HepG2 (cell line): Measurements from ENCODE around the gene XXYLT1. TPM values are rescaled to one million over a fixed set of nuclear protein-coding genes. Genes with fewer than 3 reads are reported as not detected.

ENCODE experiments used
- FOXC1 ChIP-seq: sonication (generic); formaldehyde crosslinking; IDR thresholded peaks from 2 replicates; pipeline ENCODE4 v1.8.0; 2022; ENCODE audit warnings: mild to moderate bottlenecking, missing genetic modification reagents, borderline replicate concordance
- FOXO1 ChIP-seq: sonication (generic); formaldehyde crosslinking; IDR thresholded peaks from 2 replicates; pipeline ENCODE4 v1.4.0; 2020; ENCODE audit warnings: missing genetic modification reagents
- GATAD2A ChIP-seq: IDR thresholded peaks from 2 replicates; pipeline ENCODE4 v1.6.1; 2016
- HDAC2 ChIP-seq: sonication (generic); formaldehyde crosslinking; IDR thresholded peaks from 2 replicates; pipeline ENCODE4 v1.4.0; 2020; ENCODE audit warnings: missing genetic modification reagents
- HNF1B ChIP-seq: sonication (generic); formaldehyde crosslinking; IDR thresholded peaks from 2 replicates; pipeline ENCODE4 v1.5.1; 2020; ENCODE audit warnings: mild to moderate bottlenecking, moderate library complexity, missing genetic modification reagents
- PITX1 ChIP-seq: sonication (generic); formaldehyde crosslinking; IDR thresholded peaks from 2 replicates; pipeline ENCODE4 v1.5.1; 2020; ENCODE audit warnings: mild to moderate bottlenecking, missing genetic modification reagents
- REST ChIP-seq, 2 experiments: IDR thresholded peaks; 2 replicates each; pipeline ENCODE4 v1.6.1; 2011 to 2012; ENCODE audit warnings: low read length in 2 of 2, borderline replicate concordance in 1 of 2, low read depth in 1 of 2, mild to moderate bottlenecking in 1 of 2, moderate library complexity in 1 of 2
- SKIL ChIP-seq: sonication (generic); formaldehyde crosslinking; IDR thresholded peaks from 2 replicates; pipeline ENCODE4 v1.8.0; 2022; ENCODE audit warnings: missing genetic modification reagents, mild to moderate bottlenecking, moderate library complexity, borderline replicate concordance
- SOX5 ChIP-seq: IDR thresholded peaks from 2 replicates; pipeline ENCODE4 v1.6.1; 2016; ENCODE audit warnings: borderline replicate concordance
- TBL1XR1 ChIP-seq: fragments of 150-350 bp; IDR thresholded peaks from 2 replicates; pipeline ENCODE4 v1.6.1; 2014; ENCODE audit warnings: borderline replicate concordance, low read length; ENCODE audit not compliant: partially characterized antibody
- TCF12 ChIP-seq, 2 experiments: fragments of 450-650 bp in 1 of 2; sonication (generic) in 1 of 2; formaldehyde crosslinking in 1 of 2; IDR thresholded peaks; 2 replicates each; pipeline versions ENCODE4 v1.6.1 to v1.8.0; 2017 to 2022; ENCODE audit warnings: antibody characterized with exemption in 1 of 2, mild to moderate bottlenecking in 1 of 2, missing genetic modification reagents in 1 of 2, moderate library complexity in 1 of 2
- TFAP4 ChIP-seq: sonication (generic); IDR thresholded peaks from 2 replicates; pipeline ENCODE4 v1.6.1; 2016; ENCODE audit warnings: low read depth, borderline replicate concordance
- TFE3 ChIP-seq: IDR thresholded peaks from 2 replicates; pipeline ENCODE4 v1.6.1; 2016
- ZGPAT ChIP-seq: IDR thresholded peaks from 2 replicates; pipeline ENCODE4 v1.6.1; 2016; ENCODE audit warnings: mild to moderate bottlenecking
- ZNF10 ChIP-seq: sonication (generic); formaldehyde crosslinking; IDR thresholded peaks from 2 replicates; pipeline ENCODE4 v1.4.0; 2020; ENCODE audit warnings: mild to moderate bottlenecking, low read depth, missing genetic modification reagents, borderline replicate concordance
- ZNF33A ChIP-seq: sonication (generic); formaldehyde crosslinking; IDR thresholded peaks from 2 replicates; pipeline ENCODE4 v1.5.1; 2020; ENCODE audit warnings: missing genetic modification reagents, mild to moderate bottlenecking, moderate library complexity, borderline replicate concordance
- ZNF709 ChIP-seq: sonication (generic); formaldehyde crosslinking; IDR thresholded peaks from 2 replicates; pipeline ENCODE4 v1.5.0; 2020; ENCODE audit warnings: mild to moderate bottlenecking, missing genetic modification reagents
- polyA plus RNA-seq, 8 experiments: library from polyadenylated mRNA; depleted of rRNA in 3 of 8; stranded (reverse) in 7 of 8; unstranded in 1 of 8; fragments of >200 nt; fragmentation: Illumina TruSeq in 4 of 8; extraction: Trizol in 4 of 8; gene quantifications; 2 replicates each; pipeline versions ENCODE4 v1.2.1 to v1.2.3, GENCODE V29; 2011 to 2016; ENCODE audit warnings: low read depth in 4 of 8, missing spikeins in 1 of 8, mixed read lengths in 1 of 8; ENCODE audit not compliant: insufficient read depth in 1 of 8
- total RNA-seq, 5 experiments: library from RNA; depleted of rRNA; stranded (reverse); fragments of >200 nt; fragmentation: Illumina TruSeq; extraction: Trizol; gene quantifications; 2 replicates each; pipeline ENCODE4 v1.2.3, GENCODE V29; 2016; ENCODE audit warnings: low read depth in 1 of 5

XXYLT1 gene
- total and polyA plus RNA-seq, 2 of the 13 experiments (the other 11 are each of a cell fraction or from before 2014, with no cell fraction given) = 17.7 to 19.0 TPM

- TF ChIP-seq HNF1B (CRISPR knock-in tag) (peak; percentile 51; the same call in 1 of the 2 replicates), TFAP4 (peak; percentile 56; the same call in 1 of the 2 replicates), SKIL (CRISPR knock-in tag) (peak; percentile 94), ZGPAT (CRISPR knock-in tag) (peak; percentile 42; the same call in 1 of the 2 replicates), REST (IDR thresholded peaks at IDR 0.05; ENCODE audit: borderline replicate concordance in 1 of 2, low read depth in 1 of 2, low read length in 2 of 2) (peak in 1 of 2 experiments; percentile 77; a peak in 1 of 4 replicates), HDAC2 (peak; percentile 78), ZNF709 (CRISPR knock-in tag) (no peak), TFE3 (CRISPR knock-in tag) (peak; percentile 34; the same call in 1 of the 2 replicates), FOXO1 (CRISPR knock-in tag) (peak; percentile 9; the same call in 1 of the 2 replicates), GATAD2A (CRISPR knock-in tag) (peak; percentile 48; the same call in 1 of the 2 replicates), FOXC1 (CRISPR knock-in tag) (0 out of 2 replicates have a peak, but pooled peaks have one; percentile 27), TBL1XR1 (peak; percentile 57), SOX5 (peak; percentile 78), ZNF33A (CRISPR knock-in tag) (no peak), TCF12 (IDR thresholded peaks at IDR 0.05) (no peak), TCF12 (CRISPR knock-in tag; IDR thresholded peaks at IDR 0.05) (peak; percentile 72), ZNF10 (no peak), PITX1 (CRISPR knock-in tag) (peak; percentile 53; the same call in 1 of the 2 replicates)
These were observed 239.4 kb downstream of the XXYLT1 start (continued) for GRCh38 chr3:195031574-195032003.
